DMS114 treated with DMSO at 0.1 percent for 48 hours (cell line): ENCODE measurements around the gene HSPA12B.
"Not testable (repeated sequence)": the region's sequence is repeated elsewhere in the genome, so short reads cannot be mapped to it uniquely, and the experiment has no call there.

Source experiments
- DNase-seq: peaks from one replicate; lab custom pipeline; 2025; ENCODE audit not compliant: unreplicated experiment; lab: John Stamatoyannopoulos, UW

HSPA12B gene

DNA sequence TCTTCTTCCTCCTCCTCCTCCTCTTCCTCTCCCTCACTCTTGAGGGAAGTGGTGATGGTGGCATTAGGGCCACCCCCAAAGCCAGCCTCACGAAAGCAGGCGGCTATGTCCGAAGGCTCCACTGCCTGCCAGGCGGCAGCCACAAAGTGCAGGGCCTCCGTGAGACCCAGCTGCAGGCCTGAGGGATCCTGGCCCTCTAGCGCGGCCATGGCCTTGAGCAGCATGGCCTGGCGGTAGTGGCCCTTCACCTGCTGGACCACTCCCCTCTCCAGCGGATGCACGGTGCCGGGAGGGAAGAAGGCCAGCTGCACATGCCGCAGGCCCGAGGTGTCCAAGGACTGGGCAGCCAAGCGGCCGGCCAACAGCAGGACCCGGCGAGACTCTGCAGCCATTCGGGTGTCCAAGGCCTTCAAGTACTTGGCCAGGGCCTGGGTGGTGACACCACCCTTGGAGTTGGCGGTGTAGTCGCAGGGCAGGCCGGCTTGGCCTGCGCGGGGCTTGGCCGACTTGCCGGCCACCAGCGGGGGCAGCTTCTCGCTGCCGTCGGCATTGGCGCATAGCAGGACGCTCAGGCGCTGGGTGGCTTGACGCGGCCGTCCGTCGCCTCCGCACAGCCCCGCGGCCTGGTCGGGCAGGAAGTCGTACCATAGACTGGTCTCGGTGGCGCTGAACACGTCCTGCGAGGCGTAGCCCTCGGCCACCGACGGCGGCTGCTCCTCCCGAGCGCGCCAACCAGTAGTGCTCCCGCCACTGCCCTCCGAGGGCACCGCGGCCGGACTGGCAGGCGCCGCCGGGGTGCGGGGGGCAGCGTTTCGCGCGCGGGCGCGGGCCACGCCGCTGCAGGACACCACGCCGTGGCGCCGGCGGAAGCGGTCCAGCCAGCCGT lies 53.0 kb downstream of the HSPA12B start:
- DNase-seq, result no peak

DNA sequence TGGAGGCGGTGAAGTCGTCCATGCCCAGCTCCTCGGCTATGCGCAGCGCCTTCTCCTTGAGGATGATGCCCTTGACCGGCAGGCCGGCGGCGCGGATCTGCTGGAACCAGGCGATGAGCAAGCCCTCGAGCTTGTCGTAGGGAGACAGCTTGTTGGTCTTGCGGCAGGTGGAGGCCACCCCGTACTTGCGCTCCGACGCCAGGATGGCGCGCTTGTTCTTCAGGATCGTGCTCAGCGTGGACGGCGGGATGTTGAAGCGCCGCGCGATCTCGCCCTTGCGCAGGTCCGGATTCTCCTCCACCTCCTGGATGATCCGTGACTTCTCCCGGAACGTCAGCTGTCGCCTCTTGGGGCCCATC lies 53.6 kb downstream of the HSPA12B start:
- DNase-seq, result peak; percentile 29

DNA sequence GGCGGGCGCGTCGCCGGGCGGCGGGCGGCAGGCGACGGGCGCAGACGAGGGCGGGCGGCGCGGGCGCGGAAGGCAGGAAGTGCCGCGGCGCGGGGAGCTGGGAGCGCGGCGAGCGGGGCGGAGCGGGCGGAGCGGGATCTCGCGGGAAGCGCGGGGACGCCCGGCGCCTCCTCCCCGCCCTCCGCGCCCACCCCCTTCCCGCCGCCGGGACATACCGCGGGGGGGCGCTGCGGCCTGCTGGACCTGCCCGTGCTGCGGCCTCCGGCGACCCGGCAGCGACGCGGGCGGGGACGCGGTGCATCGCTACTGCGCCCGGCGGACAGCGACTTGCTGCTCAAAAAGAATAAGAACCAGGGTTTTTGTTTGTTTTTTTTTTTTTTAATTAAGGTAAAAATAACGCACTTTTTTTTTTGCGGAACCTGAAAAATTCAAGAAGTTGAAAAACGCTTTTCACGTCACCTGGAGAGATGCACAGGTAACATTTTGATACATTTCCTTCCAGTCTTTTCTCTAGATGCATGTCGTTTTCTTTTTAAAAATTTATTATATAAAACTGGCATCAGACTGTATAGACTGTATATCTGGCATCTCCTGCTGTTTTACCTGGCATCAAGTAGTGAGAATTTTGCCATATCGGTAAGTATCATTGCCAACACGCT lies 54.3 kb downstream of the HSPA12B start, which contains the start of gene CENPB:
Gene CENPB (minus strand): TSS at position 76 of the 659 bp plus-strand sequence. CDS start 257 bp downstream, outside the sequence.
- peak; percentile 66 for DNase-seq

DNA sequence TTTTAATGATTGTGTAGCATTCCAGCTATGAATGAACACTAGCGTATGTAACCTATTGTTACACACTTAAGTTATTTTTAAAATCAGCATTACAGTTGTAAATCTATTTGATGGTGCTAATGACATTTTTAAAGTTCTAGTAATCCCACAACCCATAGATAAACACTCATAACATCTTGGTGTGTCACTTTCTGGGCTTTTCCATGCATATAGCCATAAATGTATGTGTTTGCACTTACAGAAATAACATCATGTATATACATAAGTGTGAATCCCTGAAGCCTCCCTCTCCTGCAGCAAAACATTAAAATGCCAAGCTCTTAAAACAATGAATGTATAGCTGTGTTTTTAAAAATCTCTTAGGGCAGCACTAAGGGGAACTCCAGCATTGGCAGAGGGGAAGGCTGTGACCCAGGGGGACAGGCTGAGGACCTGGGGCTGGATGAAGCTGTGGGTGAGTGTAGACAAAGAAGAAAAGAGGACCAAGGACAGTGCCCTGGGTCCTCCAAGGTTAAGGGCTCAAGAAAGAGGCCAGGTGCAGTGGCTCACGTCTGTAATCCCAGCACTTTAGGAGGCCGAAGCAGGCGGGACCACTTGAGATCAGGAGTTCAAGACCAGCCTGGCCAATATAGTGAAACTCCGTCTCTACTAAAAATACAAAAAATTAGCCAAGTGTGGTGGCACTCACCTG lies 55.0 kb downstream of the HSPA12B start:
- DNase-seq, result no peak

DNA sequence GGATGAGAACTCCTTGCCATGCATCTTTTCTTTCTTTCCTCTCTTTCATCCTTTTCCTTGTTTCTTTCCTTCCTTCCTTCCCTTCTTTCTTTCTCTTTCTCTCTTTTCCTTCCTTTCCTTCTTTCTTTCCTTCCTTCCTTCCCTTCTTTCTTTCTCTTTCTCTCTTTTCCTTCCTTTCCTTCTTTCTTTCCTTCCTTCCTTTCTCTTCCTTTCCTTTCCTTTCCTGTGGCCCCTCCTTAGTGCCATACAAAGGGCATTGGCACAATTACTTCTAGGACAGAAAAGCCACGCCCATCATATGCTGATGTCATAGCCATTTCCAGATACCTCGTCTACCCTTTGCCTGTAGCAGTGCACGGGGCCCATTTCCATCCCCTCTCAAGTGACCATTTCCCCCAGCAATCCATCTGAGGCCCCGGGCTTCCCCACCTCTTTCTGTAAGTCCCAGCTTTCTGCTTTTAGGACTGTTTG lies 56.2 kb downstream of the HSPA12B start:
- DNase-seq, result peak; percentile 11

DNA sequence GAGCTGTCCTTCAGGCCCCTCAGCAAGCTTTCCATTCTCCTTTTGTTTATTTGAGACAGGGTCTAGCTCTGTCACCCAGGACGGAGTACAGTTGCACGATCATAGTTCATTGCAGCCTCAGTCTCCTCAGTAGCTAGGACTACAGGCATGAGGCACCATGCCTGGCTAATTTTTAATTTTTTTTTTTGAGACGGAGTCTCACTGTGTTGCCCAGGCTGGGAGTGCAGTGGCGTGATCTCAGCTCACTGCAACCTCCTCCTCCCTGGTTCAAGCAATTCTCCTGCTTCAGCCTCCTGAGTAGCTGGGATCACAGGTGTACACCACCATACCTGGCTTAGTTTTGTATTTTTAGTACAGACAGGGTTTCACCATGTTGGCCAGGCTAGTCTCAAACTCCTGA lies 56.7 kb downstream of the HSPA12B start:
- not testable (repeated sequence) for DNase-seq

DNA sequence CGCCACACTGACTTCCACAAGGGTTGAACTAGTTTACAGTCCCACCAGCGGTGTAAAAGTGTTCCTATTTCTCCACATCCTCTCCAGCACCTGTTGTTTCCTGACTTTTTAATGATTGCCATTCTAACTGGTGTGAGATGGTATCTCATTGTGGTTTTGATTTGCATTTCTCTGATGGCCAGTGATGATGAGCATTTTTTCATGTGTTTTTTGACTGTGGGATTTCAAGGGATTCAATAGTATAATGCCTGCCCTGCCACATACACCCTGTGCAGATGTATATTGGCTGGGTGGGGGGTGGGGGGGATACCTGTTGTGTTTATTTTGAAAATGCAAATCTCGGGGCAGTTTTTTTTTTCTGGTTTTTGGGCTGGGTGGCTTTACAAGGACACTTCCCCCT lies 61.7 kb downstream of the HSPA12B start:
- not testable (repeated sequence) for DNase-seq

DNA sequence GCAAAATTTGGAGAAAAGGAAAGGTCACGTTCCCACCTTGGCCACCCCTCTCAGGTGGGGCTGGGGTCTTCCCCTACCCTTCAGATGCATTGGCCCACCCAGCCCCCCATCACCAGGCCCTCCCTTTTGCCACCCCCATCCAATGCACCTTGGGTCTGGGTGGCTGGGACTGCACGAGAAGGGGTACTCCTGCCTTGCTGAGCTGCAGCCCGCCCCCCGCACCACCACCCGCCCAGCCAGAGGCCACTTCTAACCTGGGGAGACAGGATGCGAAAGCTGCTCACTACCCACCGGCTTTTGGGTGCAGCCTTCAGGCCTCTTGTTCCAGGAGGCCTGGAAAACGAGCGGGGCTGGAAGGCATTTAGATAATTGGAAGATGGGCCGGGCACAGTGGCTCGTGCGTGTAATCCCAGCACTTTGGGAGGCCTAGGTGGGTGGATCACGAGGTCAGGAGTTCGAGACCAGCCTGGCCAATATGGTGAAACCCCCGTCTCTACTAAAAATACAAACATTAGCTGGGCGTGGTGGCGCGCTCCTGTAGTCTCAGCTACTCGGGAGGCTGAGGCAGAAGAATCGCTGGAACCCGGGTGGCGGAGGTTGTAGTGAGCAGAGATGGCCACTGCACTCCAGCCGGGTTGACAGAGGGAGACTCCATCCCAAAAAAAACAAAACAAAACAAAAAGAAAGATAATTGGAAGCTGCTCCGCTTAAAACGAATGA lies 62.4 kb downstream of the HSPA12B start:
- no peak for DNase-seq

DNA sequence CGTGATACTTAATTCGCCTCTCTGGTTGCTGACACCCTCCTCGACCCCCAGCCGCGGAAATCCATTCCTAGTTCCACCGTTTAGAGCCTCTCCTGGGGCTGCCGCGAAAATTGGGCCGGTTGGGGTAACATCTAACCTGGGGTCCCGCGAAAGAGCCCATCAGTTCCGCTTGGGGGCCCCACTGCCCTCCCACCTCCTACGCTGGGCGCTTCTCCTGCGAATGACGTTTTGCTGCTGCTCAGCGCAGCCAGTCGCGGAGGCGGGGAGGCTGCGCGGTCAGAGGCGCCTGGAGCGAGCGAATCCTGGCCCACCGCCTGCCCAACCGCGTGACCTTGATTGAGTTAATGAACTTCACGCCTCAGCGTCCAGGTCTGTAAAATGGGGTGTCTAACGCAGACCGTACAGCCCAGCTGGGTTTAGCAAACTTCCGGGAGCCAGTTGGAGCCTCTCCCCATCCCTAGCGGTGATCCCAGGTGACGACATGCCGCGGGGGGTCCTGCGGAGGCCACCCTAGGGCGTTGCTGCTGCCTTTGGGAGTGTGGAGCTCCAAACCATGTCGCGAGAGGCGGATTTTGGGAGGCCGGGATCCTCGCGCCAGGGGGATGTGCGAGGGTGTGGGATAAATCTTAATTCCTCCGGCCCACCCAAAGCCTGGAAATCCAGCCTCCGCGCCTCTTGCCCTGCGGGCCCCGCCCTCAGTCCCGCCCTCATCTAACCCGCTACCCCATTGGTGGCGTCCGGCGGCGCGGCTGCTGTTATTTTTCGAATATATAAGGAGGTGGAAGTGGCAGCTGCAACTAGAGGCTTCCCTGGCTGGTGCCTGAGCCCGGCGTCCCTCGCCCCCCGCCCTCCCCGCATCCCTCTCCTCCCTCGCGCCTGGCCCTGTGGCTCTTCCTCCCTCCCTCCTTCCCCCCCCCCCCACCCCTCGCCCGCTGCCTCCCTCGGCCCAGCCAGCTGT lies 63.3 kb downstream of the HSPA12B start, which contains the start of gene CDC25B:
Gene CDC25B (plus strand): TSS at position 800 of the 958 bp plus-strand sequence. CDS start 222 bp downstream, outside the sequence.
- peak; percentile 74 for DNase-seq

DNA sequence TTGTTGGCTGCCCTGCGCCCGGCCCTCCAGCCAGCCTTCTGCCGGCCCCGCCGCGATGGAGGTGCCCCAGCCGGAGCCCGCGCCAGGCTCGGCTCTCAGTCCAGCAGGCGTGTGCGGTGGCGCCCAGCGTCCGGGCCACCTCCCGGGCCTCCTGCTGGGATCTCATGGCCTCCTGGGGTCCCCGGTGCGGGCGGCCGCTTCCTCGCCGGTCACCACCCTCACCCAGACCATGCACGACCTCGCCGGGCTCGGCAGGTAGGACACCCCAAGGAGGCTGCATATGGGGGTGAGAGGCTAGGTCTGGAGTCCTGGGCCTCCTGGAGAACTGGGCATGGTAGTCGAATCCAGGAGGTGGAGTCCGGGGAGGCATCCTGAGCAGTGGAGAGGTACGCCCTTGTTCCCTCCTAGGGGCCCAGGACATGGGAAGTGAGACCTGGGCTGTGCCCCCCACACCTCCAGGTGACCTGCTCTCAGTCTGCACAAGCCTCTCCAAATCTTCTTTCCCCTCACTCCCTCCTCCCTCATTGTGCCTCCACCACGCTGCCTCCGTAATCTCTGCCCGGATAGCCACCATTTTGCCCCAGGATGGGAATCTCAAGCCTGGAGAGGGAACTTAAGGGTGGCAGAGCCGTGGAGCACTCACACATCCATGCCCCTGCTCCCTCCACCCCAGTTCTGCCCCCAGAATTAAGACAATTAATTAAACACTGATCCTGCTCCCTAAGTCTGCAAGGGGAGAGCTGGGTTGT lies 64.2 kb downstream of the HSPA12B start:
- DNase-seq, result no peak

DNA sequence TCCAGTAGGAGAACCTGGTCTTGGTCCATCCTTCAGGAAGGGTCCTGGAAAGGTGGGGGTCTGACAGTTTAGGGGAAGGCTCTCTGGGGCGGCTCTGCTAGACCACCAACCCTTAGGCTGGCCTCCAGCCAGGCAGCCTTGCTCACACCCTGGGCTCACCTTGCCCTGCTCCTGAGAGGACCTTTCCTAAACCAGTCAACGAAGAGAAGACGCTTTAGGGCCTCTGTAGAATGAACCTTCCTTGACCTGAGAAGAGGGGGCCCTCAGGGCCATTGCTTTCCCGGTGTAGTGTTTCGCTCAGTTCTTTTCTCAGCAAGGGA lies 64.7 kb downstream of the HSPA12B start:
- no peak for DNase-seq

DNA sequence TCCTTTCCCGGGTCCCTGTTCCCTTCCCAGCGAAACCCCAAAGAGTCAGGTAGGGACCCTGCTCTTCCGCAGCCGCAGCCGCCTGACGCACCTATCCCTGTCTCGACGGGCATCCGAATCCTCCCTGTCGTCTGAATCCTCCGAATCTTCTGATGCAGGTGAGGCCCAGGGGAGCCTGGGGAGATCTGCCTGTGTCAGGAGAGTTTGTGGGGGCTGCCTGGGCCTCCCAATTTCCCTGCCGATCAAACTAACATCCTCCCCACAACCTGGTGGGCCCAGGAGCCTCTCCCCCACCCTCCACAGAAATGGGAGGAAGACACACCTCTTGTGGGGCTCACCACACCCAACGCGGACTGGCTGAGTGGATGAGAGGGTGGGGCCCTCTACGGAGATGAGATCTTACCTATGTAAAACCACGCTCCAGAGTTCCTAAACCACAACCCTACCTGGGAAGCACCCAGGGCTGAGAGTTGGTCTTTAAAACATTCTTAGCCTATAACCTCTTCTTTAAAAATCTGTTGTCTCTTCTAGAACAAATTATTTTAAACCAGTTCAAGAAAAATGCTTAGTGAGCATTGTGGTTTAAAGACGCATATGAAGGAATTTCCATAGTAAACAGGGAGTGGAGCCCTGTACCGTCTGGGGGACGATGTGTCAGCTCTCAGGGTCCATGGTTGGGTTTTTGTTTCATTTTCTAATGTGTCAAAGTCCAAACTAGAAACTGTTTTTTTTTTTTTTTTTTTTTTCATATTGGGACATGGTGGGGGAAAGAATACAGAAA lies 65.3 kb downstream of the HSPA12B start:
- no peak for DNase-seq

DNA sequence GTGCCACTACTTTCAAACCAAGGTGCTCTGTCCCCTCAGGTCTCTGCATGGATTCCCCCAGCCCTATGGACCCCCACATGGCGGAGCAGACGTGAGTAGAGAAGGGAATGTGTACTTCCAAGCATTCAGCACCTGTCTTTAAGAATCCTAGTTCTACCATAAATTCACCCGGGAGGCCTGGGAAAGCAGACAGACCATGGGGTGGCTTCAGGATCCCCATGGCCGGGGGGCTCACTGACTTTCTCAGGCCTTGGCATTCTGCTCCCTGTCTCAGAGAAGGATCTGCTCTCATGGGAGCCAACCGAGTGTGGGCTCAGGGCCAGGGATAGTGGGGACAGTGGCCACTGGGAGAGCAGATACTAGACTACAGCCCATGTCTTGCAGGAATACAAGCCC lies 65.9 kb downstream of the HSPA12B start:
- DNase-seq, result no peak

DNA sequence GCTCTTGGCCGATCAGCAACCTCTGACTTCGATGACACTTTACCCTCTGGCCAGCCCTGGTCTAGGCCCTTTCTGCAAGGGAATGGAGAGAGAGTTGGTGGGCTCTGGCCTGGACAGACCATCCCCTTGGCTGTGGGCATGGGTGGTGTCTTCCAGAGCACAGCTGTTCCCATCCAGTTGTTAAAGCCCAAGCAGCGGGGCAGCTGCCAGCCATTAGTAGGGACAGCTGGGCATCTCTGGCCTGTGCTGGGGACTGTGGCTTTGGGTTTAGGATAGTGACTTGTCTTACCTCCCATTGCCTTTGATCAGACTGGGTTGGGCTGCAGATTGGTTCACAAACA lies 66.4 kb downstream of the HSPA12B start:
- no peak for DNase-seq

DNA sequence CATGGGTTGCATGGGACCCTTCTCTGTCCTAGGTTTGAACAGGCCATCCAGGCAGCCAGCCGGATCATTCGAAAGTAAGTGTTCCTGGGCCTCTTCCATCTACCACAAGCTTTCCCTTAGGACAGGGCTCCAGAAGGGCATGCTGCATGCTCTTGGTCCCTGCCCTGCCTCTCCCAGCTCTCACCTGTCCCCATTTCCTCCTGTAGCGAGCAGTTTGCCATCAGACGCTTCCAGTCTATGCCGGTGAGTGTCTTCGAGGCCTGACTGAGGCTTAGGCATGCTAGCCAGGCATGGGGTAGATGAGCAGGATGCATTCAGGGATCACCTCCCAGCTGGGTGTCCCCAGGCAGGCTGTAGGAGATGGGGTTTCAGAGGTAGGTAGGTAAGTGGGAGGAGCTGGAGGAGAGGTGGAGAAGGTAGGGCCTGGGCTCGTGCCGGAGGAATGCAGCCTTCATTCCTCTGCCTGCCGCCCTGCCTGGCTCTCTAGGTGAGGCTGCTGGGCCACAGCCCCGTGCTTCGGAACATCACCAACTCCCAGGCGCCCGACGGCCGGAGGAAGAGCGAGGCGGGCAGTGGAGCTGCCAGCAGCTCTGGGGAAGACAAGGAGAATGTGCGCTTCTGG lies 67.9 kb downstream of the HSPA12B start:
- DNase-seq, result no peak

DNA sequence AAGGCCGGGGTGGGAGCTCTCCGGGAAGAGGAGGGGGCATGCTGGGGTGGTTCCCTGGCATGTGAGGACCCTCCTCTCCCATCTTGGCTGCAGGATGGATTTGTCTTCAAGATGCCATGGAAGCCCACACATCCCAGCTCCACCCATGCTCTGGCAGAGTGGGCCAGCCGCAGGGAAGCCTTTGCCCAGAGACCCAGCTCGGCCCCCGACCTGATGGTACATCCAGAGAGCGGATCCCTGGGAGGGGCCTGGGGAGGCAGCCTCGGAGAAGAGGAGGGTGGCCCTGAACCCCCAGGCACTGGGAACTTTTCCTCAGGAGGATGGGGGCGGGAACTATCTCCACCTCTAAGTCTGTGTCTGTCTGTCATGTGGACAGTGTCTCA lies 68.4 kb downstream of the HSPA12B start:
- no peak for DNase-seq

DNA sequence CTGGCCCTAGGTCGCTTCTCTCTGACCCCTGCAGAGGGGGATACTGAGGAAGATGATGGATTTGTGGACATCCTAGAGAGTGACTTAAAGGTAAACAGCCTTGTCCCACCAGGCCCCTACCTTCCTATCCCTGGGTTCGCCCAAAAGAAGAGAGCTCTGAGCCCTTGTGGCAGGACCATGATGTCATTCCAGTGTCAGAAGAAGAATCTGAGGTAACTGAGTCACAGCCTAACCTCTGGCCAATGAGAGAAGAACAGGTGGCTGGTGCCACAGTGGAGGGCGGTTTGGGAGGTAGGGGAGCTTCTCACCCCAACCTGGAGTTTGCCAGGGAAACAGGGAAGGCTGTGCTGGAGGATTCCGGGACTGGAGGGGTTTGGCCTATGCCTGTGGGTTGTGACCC lies 68.8 kb downstream of the HSPA12B start:
- DNase-seq, result no peak

DNA sequence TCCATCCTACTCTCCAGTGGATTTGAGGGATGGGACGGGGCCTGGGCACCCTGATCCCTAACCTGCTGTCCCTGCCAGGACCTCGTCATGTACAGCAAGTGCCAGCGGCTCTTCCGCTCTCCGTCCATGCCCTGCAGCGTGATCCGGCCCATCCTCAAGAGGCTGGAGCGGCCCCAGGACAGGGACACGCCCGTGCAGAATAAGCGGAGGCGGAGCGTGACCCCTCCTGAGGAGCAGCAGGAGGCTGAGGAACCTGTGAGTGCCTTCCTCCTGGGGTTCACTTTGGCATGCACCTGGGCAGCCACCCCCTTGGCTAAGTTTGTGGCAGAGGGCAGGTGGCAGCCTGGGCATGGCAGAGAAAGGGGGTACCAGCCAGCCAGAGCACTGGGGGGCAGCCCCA lies 69.4 kb downstream of the HSPA12B start:
- no peak for DNase-seq
